Stomach (tissue), 9 donors: Measurements from ENCODE around the gene MCTP1. TPM values are rescaled to one million over a fixed set of nuclear protein-coding genes. Genes with fewer than 3 reads are reported as not detected.

Experiments used
- DNase-seq, 2 donors: peaks; one replicate each; pipeline versions ENCODE4 v3.0.0 to v3.0.0-alpha.2; 2013 to 2019
- H3K27ac ChIP-seq, 5 donors: fragments of 200-600 bp in 4 of 5; sonication (generic) in 4 of 5; one replicate each; pipeline ENCODE4 v1.5.1; 2013 to 2019; ENCODE audit warnings: mild to moderate bottlenecking in 1 of 5, moderate library complexity in 1 of 5
- H3K27me3 ChIP-seq, 3 donors: fragments of 200-600 bp; sonication (generic); one replicate each; pipeline ENCODE4 v1.5.1; 2017 to 2019; ENCODE audit warnings: mixed run types in 1 of 3
- H3K36me3 ChIP-seq, 4 donors: fragments of 200-600 bp; sonication (generic); 1 replicate in 3 of 4; 2 replicates in 1 of 4; pipeline ENCODE4 v1.5.1; 2016 to 2019
- H3K4me1 ChIP-seq, 4 donors: fragments of 200-600 bp; sonication (generic); one replicate each; pipeline ENCODE4 v1.5.1; 2016 to 2019
- H3K4me3 ChIP-seq, 4 donors: fragments of 200-600 bp; sonication (generic) in 3 of 4; one replicate each; pipeline ENCODE4 v1.5.1; 2016 to 2019; ENCODE audit warnings: mild to moderate bottlenecking in 1 of 4
- H3K9me3 ChIP-seq, 4 donors: fragments of 200-600 bp; sonication (generic); one replicate each; pipeline ENCODE4 v1.5.1; 2016 to 2019
- CTCF ChIP-seq, 7 experiments: fragments of 450-650 bp in 4 of 7; fragments of 200-600 bp in 3 of 7; sonication (generic) in 3 of 7; IDR thresholded peaks; one replicate each; pipeline ENCODE4 v1.5.1; 2016 to 2019; ENCODE audit warnings: antibody characterized with exemption in 7 of 7, control low read depth in 2 of 7, mild to moderate bottlenecking in 1 of 7
- EP300 ChIP-seq: sonication (generic); formaldehyde crosslinking; IDR thresholded peaks from one replicate; pipeline ENCODE4 v1.6.1; 2017; ENCODE audit warnings: antibody characterized with exemption
- POLR2A ChIP-seq, 4 donors: fragments of 450-650 bp; IDR thresholded peaks; one replicate each; pipeline ENCODE4 v1.6.1; 2016; ENCODE audit warnings: antibody characterized with exemption in 4 of 4, control low read depth in 2 of 4, mild to moderate bottlenecking in 1 of 4, moderate library complexity in 1 of 4
- POLR2AphosphoS5 ChIP-seq, 3 donors: sonication (generic); formaldehyde crosslinking; IDR thresholded peaks; one replicate each; pipeline ENCODE4 v1.6.1; 2016; ENCODE audit warnings: antibody characterized with exemption in 3 of 3
- whole genome bisulfite sequencing, 5 donors: extraction: QIAGEN DNeasy Blood & Tissue Kit in 3 of 5; methylation state at CpG; one replicate each; pipeline versions ENCODE4 v1.1.5 to v1.1.7; 2013 to 2018; 5-methylcytosine and 5-hydroxymethylcytosine counted together
- intact Hi-C: fragments of 100-400 bp; cut with DNase I; formaldehyde crosslinking; loops from one replicate; pipeline ENCODE4 v1.15.1; 2023; ENCODE audit warnings: low total_unique reads
- polyA plus RNA-seq, 3 donors: library from polyadenylated mRNA; stranded (reverse); fragments of 200-250 nt; gene quantifications; one replicate each; pipeline ENCODE4 v1.2.3, GENCODE V29; 2013
- total RNA-seq, 5 donors: library from RNA; depleted of rRNA; stranded (reverse); fragments of >200 nt; gene quantifications; one replicate each; pipeline versions ENCODE4 v1.1.0 to v1.2.3, GENCODE V29; 2014 to 2016
- donor health status: healthy with polysubstance abuse.
- donor health status: Bipolar disorder and iron deficiency.
- donor health status: healthy.

The MCTP1 gene
- total and polyA plus RNA-seq, 8 donors: 1.4 to 47.9 (median 11.3) TPM

GRCh38 chr5:94702729-94703128 is 582.2 kb downstream of the MCTP1 start:
- DNase-seq: no peak
- H3K27ac ChIP-seq: no peak overlapping the region
- no peaks in the 10 kb centered on the region for H3K4me1 ChIP-seq
- TF ChIP-seq CTCF (IDR thresholded peaks at IDR 0.05) (no peak), EP300 (no peak), POLR2AphosphoS5 (IDR thresholded peaks at IDR 0.05) (no peak), POLR2A (IDR thresholded peaks at IDR 0.05) (no peak)
- H3K9me3 ChIP-seq: no peaks in the 10 kb centered on the region
- H3K4me3 ChIP-seq: no peak overlapping the region
- intact Hi-C loops: no loop called here
- 90 to 98% (median 94%) methylated on average over 1 of the region's 1 CpG for WGBS, 5 donors
- peaks cover 0 to 13% (median 0%) of the 10 kb centered on the region in 4 donors for H3K36me3 ChIP-seq
- no peaks in the 10 kb centered on the region for H3K27me3 ChIP-seq

- no peaks in the 10 kb centered on the region for H3K27me3 ChIP-seq
- no peak for DNase-seq
- TF ChIP-seq EP300: no peak
- no peak for TF ChIP-seq POLR2AphosphoS5 (IDR thresholded peaks at IDR 0.05)
- no peak for TF ChIP-seq POLR2A (IDR thresholded peaks at IDR 0.05)
- TF ChIP-seq CTCF (IDR thresholded peaks at IDR 0.05): no peak
- H3K4me3 ChIP-seq: no peak overlapping the region
- 80 to 89% (median 87%) methylated on average over 1 of the region's 1 CpG for WGBS, 5 donors
- no peaks in the 10 kb centered on the region for H3K4me1 ChIP-seq
- no peak overlapping the region for H3K27ac ChIP-seq
- no peaks in the 10 kb centered on the region for H3K9me3 ChIP-seq
- intact Hi-C loops: no loop called here
- H3K36me3 ChIP-seq: peaks cover 0 to 6% (median 0%) of the 10 kb centered on the region in 4 donors
These were observed 584.3 kb downstream of the MCTP1 start for GRCh38 chr5:94700592-94700991.

GRCh38 chr5:94699562-94699961 is 585.3 kb downstream of the MCTP1 start:
- no peak overlapping the region for H3K27ac ChIP-seq
- no peak overlapping the region for H3K4me3 ChIP-seq
- no peaks in the 10 kb centered on the region for H3K27me3 ChIP-seq
- TF ChIP-seq CTCF (IDR thresholded peaks at IDR 0.05) (no peak), EP300 (no peak), POLR2A (IDR thresholded peaks at IDR 0.05) (no peak), POLR2AphosphoS5 (IDR thresholded peaks at IDR 0.05) (no peak)
- WGBS, 5 donors: 80 to 89% (median 88%) methylated on average over 2 of the region's 2 CpGs
- DNase-seq: no peak
- peaks cover 0 to 8% (median 6%) of the 10 kb centered on the region in 4 donors for H3K36me3 ChIP-seq
- H3K9me3 ChIP-seq: no peaks in the 10 kb centered on the region
- H3K4me1 ChIP-seq: no peaks in the 10 kb centered on the region
- intact Hi-C loops: no loop called here

GRCh38 chr5:94698197-94698596 is 586.7 kb downstream of the MCTP1 start:
- peaks cover 0 to 8% (median 6%) of the 10 kb centered on the region in 4 donors for H3K36me3 ChIP-seq
- H3K4me1 ChIP-seq: no peaks in the 10 kb centered on the region
- 81 to 87% (median 87%) methylated on average over 5 of the region's 5 CpGs for WGBS, 5 donors
- TF ChIP-seq CTCF (IDR thresholded peaks at IDR 0.05) (no peak), EP300 (no peak), POLR2AphosphoS5 (IDR thresholded peaks at IDR 0.05) (no peak), POLR2A (IDR thresholded peaks at IDR 0.05) (no peak)
- intact Hi-C loops: no loop called here
- no peak overlapping the region for H3K27ac ChIP-seq
- no peak for DNase-seq
- H3K9me3 ChIP-seq: no peaks in the 10 kb centered on the region
- H3K4me3 ChIP-seq: no peak overlapping the region
- no peaks in the 10 kb centered on the region for H3K27me3 ChIP-seq
